PC-3 (cell line): ENCODE data around the gene LAMA2.

Experiments
- CTCF ChIP-seq: fragments of 300-600 bp; sonication (generic); conservative IDR thresholded peaks from 2 replicates; pipeline ENCODE4 v1.5.1; 2017; ENCODE audit warnings: antibody characterized with exemption, low read depth, mild to moderate bottlenecking, low read length
- EZH2 ChIP-seq: fragments of 300-600 bp; sonication (generic); IDR thresholded peaks from one replicate; pipeline ENCODE4 v1.6.1; 2017; ENCODE audit warnings: antibody characterized with exemption, mild to moderate bottlenecking, low read length; ENCODE audit not compliant: unreplicated experiment
- EZH2phosphoT487 ChIP-seq: fragments of 300-600 bp; sonication (generic); IDR thresholded peaks from 2 replicates; pipeline ENCODE4 v1.6.1; 2018; ENCODE audit warnings: mild to moderate bottlenecking, antibody characterized with exemption, low read length, borderline replicate concordance

- TF ChIP-seq CTCF: no peak
- TF ChIP-seq EZH2phosphoT487: no peak
- no peak for TF ChIP-seq EZH2
Measured at GRCh38 chr6:129321303-129321702, 438.4 kb downstream of the LAMA2 start.
